HCT116 (cell line): Measurements from ENCODE around the gene WLS. TPM values are rescaled to one million over a fixed set of nuclear protein-coding genes. Genes with fewer than 3 reads are reported as not detected.

Experiments used
- ATAC-seq: fragments of 200-7000 bp; cut with Tn5 transposase; 2 replicates; pipeline ENCODE4 v1.9.1; 2020; ENCODE audit warnings: mild to moderate bottlenecking, moderate library complexity
- BruUV-seq: library from RNA; stranded (reverse); fragments of 400-500 nt; replicated peaks from 2 replicates; lab custom pipeline; 2021; lab: Mats Ljungman, UMichigan
- CTCF ChIA-PET: fragments of 300-600 bp; sonication (Branson Sonifier 250); formaldehyde crosslinking; loops from one replicate; lab custom pipeline; 2021; ENCODE audit warnings: antibody characterized with exemption; lab: Charles Lee
- POLR2A ChIA-PET: fragments of 300-600, 350-600 bp; sonication (Branson Sonifier 250); formaldehyde crosslinking; loops from one replicate; lab custom pipeline; 2021; ENCODE audit warnings: antibody characterized with exemption; lab: Charles Lee
- RAD21 ChIA-PET, 2 experiments: fragments of 300-600 bp; sonication (Branson Sonifier 250); formaldehyde crosslinking; loops; one replicate each; lab custom pipeline; 2023; ENCODE audit warnings: low total read pairs in 2 of 2; ENCODE audit not compliant: uncharacterized antibody in 2 of 2, unreplicated experiment in 2 of 2, low non-redundant PET in 1 of 2; lab: Charles Lee
- DNase-seq: peaks from one replicate; pipeline ENCODE4 v3.0.0-alpha.2; 2010; ENCODE audit warnings: low read depth, low spot score
- H2AFZ ChIP-seq: fragments of 200-600 bp; shearing (Covaris generic), sonication (generic); 2 replicates; pipeline ENCODE4 v1.6.1; 2017; ENCODE audit warnings: low read depth, mixed run types, mixed read lengths, antibody characterized with exemption, low read length; ENCODE audit not compliant: poor library complexity, severe bottlenecking
- H3K27ac ChIP-seq: 2 replicates; pipeline ENCODE4 v1.5.1; 2012; ENCODE audit warnings: low read depth, low read length
- H3K27me3 ChIP-seq: fragments of 200-600 bp; sonication (generic); 2 replicates; pipeline ENCODE4 v1.6.1; 2016; ENCODE audit warnings: mixed run types, low read length, mixed read lengths; ENCODE audit not compliant: insufficient read depth
- H3K36me3 ChIP-seq, 2 experiments: fragments of 200-500 bp in 1 of 2; fragments of 200-600 bp in 1 of 2; sonication (Bioruptor generic) in 1 of 2; sonication (generic) in 1 of 2; 2 replicates each; pipeline versions ENCODE4 v1.5.1 to v1.6.1; 2014 to 2016; ENCODE audit warnings: low read length in 2 of 2, inconsistent platforms in 1 of 2, mixed read lengths in 1 of 2, mixed run types in 1 of 2; ENCODE audit not compliant: insufficient read depth in 2 of 2, control insufficient read depth in 1 of 2
- H3K4me1 ChIP-seq, 2 experiments: fragments of 200-600 bp in 1 of 2; sonication (generic) in 1 of 2; 2 replicates each; pipeline versions ENCODE4 v1.5.1 to v1.6.1; 2012 to 2017; ENCODE audit warnings: low read length in 2 of 2, inconsistent platforms in 1 of 2, mild to moderate bottlenecking in 1 of 2, mixed read lengths in 1 of 2, mixed run types in 1 of 2, moderate library complexity in 1 of 2; ENCODE audit not compliant: insufficient read depth in 2 of 2, control insufficient read depth in 1 of 2
- H3K4me2 ChIP-seq: fragments of 200-600 bp; sonication (generic); 2 replicates; pipeline ENCODE4 v1.6.1; 2017; ENCODE audit warnings: mixed run types, low read length, mixed read lengths
- H3K4me3 ChIP-seq, 2 experiments: fragments of 200-600 bp in 1 of 2; sonication (generic) in 1 of 2; replicated peaks in 1 of 2; 2 replicates each; pipeline ENCODE4 v1.5.1; 2011 to 2016; ENCODE audit warnings: low read length in 2 of 2, control low read depth in 1 of 2, low read depth in 1 of 2, mild to moderate bottlenecking in 1 of 2, mixed read lengths in 1 of 2, mixed run types in 1 of 2
- H3K79me2 ChIP-seq: fragments of 200-600 bp; sonication (generic); 2 replicates; pipeline ENCODE4 v1.6.1; 2017; ENCODE audit warnings: mild to moderate bottlenecking, mixed run types, low read length, moderate library complexity, mixed read lengths; ENCODE audit not compliant: insufficient read depth
- H3K9ac ChIP-seq: fragments of 200-600 bp; sonication (generic); 2 replicates; pipeline ENCODE4 v1.6.1; 2016; ENCODE audit warnings: low read length, mixed read lengths
- H3K9me2 ChIP-seq: fragments of 200-600 bp; sonication (generic), shearing (Covaris generic); 2 replicates; pipeline ENCODE4 v1.6.1; 2017; ENCODE audit warnings: mixed run types, mild to moderate bottlenecking, moderate library complexity; ENCODE audit not compliant: insufficient read depth
- H3K9me3 ChIP-seq, 2 experiments: fragments of 200-500 bp in 1 of 2; fragments of 200-600 bp in 1 of 2; sonication (Bioruptor generic) in 1 of 2; sonication (generic) in 1 of 2; 2 replicates each; pipeline ENCODE4 v1.6.1; 2014 to 2017; ENCODE audit warnings: low read length in 2 of 2, mixed read lengths in 2 of 2, inconsistent platforms in 1 of 2, low read depth in 1 of 2, mild to moderate bottlenecking in 1 of 2, mixed run types in 1 of 2, moderate library complexity in 1 of 2; ENCODE audit not compliant: control insufficient read depth in 1 of 2, insufficient read depth in 1 of 2
- H4K20me1 ChIP-seq: fragments of 200-600 bp; sonication (generic), shearing (Covaris generic); 2 replicates; pipeline ENCODE4 v1.6.1; 2017; ENCODE audit warnings: mixed run types, mild to moderate bottlenecking, moderate library complexity; ENCODE audit not compliant: insufficient read depth
- EGR1 ChIP-seq: IDR thresholded peaks from 2 replicates; pipeline ENCODE4 v1.6.1; 2012; ENCODE audit warnings: low read depth
- EZH2 ChIP-seq: fragments of 200-600 bp; sonication (generic); IDR thresholded peaks from 2 replicates; pipeline ENCODE4 v1.6.1; 2017; ENCODE audit warnings: antibody characterized with exemption, mixed run types
- FOSL1 ChIP-seq: IDR thresholded peaks from 2 replicates; pipeline ENCODE4 v1.6.1; 2012; ENCODE audit warnings: low read depth
- POLR2A ChIP-seq: IDR thresholded peaks from 2 replicates; pipeline ENCODE4 v1.7.0; 2011; ENCODE audit warnings: borderline replicate concordance; ENCODE audit not compliant: insufficient read depth, insufficient read length; ENCODE audit errors: extremely low read depth
- RAD21 ChIP-seq: IDR thresholded peaks from 2 replicates; pipeline ENCODE4 v1.6.1; 2012; ENCODE audit warnings: low read depth, mild to moderate bottlenecking
- SIN3A ChIP-seq: IDR thresholded peaks from 2 replicates; pipeline ENCODE4 v1.6.1; 2012; ENCODE audit warnings: low read depth
- SP1 ChIP-seq: IDR thresholded peaks from 2 replicates; pipeline ENCODE4 v1.6.1; 2012; ENCODE audit warnings: low read depth
- TCF7L2 ChIP-seq: IDR thresholded peaks from 2 replicates; pipeline ENCODE4 v1.7.0; 2011; ENCODE audit warnings: borderline replicate concordance, inconsistent platforms; ENCODE audit not compliant: insufficient read depth, insufficient read length; ENCODE audit errors: extremely low read depth
- intact Hi-C: fragments of 100-400 bp; cut with micrococcal nuclease; formaldehyde crosslinking; loops from 2 replicates; pipeline ENCODE4 v1.10.0; 2022
- total RNA-seq: library from RNA; stranded (reverse); gene quantifications from one replicate; pipeline ENCODE4 v1.2.1, GENCODE V29; 2021; ENCODE audit not compliant: unreplicated experiment

WLS gene
- total RNA-seq, 1 experiment from 2014 or later: 38.0 TPM

DNA sequence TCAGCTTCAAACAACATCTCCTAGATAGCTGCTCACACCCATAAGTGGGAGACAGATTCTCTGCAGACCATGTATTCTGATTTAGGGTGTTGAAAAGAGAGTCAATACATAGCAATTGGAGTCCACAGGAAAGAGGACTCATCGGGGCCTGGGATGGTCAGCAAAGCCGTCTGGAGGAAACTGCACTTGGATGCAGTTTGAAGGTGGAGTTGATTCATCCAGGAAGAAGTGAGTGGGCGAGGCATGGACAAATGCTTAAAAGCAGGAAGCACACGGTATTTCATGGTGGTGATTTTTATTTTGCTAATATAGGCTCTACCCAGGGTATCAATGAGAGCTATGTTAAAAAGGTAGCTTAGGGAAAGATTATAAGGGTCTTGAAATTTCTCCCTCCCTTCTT is 145.1 kb downstream of the WLS start:
- Histone ChIP-seq H2AFZ (no peak overlapping the region), H3K9me3 (no peaks in the 10 kb centered on the region), H4K20me1 (no peaks in the 10 kb centered on the region), H3K9ac (no peak overlapping the region), H3K4me1 (no peaks in the 10 kb centered on the region), H3K9me2 (no peaks in the 10 kb centered on the region), H3K4me2 (no peak overlapping the region), H3K79me2 (no peaks in the 10 kb centered on the region), H3K27ac (no peak overlapping the region), H3K27me3 (no peaks in the 10 kb centered on the region), H3K4me3 (no peak overlapping the region), H3K36me3 (no peaks in the 10 kb centered on the region)
- BruUV-seq: no TSS peak
- 0 out of 2 replicates have a peak, but pooled peaks have one; percentile 21 for TF ChIP-seq EGR1
- no peak for TF ChIP-seq SIN3A
- ChIA-PET CTCF (no interaction called here), POLR2A (no interaction called here), RAD21 (no interaction called here)
- intact Hi-C loops: no loop called here
- ATAC-seq (no peak), DNase-seq (no peak)

DNA sequence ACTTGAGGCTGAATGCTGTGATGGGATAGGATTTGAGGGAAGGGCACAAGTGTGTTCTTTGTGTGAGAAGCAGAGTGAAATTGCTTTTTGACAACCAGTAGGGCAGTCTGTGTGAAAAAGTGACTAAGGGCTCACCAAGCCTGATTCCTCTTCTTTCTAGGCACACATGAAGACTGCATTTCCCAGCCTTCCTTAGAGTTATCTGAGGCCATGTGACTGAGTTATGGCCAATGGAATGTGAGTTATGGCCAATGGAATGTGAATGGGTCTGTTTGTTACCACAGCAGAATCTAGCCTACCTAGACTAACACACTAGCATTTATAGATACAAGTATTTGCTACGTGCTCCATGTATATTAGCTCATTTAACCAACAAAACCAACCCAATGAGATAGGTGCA is 146.6 kb downstream of the WLS start:
- intact Hi-C loops: no loop called here
- Histone ChIP-seq H3K4me3 (no peak overlapping the region), H3K9me3 (no peaks in the 10 kb centered on the region), H3K27ac (no peak overlapping the region)
- BruUV-seq: no TSS peak
- CTCF ChIA-PET: no interaction called here
- DNase-seq: no peak
- TF ChIP-seq SIN3A (no peak), EZH2 (no peak), POLR2A (no peak), SP1 (no peak), RAD21 (no peak), FOSL1 (no peak), TCF7L2 (no peak)
- TF ChIP-seq, all 23 proteins: peak for 0
- Histone ChIP-seq H3K36me3 (no peaks in the 10 kb centered on the region), H2AFZ (no peak overlapping the region), H3K79me2 (no peaks in the 10 kb centered on the region), H3K27me3 (no peaks in the 10 kb centered on the region), H3K4me2 (no peak overlapping the region), H3K4me1 (no peaks in the 10 kb centered on the region), H3K9ac (no peak overlapping the region), H4K20me1 (no peaks in the 10 kb centered on the region), H3K9me2 (no peaks in the 10 kb centered on the region)
- ChIA-PET RAD21 (no interaction called here), POLR2A (no interaction called here)
- ATAC-seq: no peak
